Muscle of back (tissue), 11 donors: ENCODE measurements around the gene ZFYVE26. TPM values are rescaled to one million over a fixed set of nuclear protein-coding genes. Genes with fewer than 3 reads are reported as not detected.
"Not testable (repeated sequence)": the region's sequence is repeated elsewhere in the genome, so short reads cannot be mapped to it uniquely, and the experiment has no call there.

Experiments used
- DNase-seq, 3 donors: peaks; one replicate each; pipeline versions ENCODE4 v3.0.0 to v3.0.0-alpha.2; 2013
- polyA plus RNA-seq, 10 donors: library from polyadenylated mRNA; unstranded; fragments of 120-200 nt; gene quantifications; one replicate each; pipeline ENCODE4 v1.2.1, GENCODE V29; 2013; ENCODE audit not compliant: insufficient read length in 10 of 10

Gene ZFYVE26
- polyA plus RNA-seq, 10 donors: 9.3 to 16.5 (median 12.3) TPM

DNA sequence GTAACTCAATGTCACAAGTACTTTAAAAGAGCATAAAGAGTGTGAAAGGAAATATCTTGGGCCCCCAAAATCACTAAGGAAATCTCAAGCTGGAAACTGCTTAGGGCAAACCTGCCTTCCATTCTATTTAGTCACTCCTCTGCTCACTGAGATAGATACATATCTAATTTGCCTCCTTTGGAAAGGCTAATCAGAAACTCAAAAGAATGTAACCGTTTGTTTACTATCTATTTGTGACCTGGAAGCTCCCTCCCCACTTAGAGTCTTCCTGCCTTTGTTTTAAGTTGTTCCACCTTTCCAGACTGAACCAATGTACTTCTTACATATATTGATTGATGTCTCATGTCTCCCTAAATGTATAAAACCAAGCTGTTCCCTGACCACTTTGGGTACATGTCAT lies 106.6 kb downstream of the ZFYVE26 start:
- DNase-seq: not testable (repeated sequence)

DNA sequence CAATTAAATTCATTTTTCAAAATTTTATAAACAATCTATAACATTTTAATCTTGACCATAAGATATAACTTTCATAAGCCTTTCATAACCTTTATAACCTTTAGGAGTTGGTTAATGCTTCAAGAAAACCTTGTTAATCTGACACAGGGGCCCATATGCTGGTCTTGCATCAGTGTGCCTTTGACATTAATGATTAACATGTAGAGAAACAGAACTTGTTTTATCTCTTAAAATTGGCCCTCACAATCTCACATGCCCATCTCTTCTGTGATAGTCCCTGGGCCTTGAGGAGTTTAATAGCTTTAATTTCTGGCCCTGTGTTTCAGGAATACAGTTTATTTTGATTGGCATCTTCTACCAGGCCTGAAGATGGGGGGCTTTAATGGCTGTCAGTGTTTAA lies 107.0 kb downstream of the ZFYVE26 start:
- not testable (repeated sequence) for DNase-seq

DNA sequence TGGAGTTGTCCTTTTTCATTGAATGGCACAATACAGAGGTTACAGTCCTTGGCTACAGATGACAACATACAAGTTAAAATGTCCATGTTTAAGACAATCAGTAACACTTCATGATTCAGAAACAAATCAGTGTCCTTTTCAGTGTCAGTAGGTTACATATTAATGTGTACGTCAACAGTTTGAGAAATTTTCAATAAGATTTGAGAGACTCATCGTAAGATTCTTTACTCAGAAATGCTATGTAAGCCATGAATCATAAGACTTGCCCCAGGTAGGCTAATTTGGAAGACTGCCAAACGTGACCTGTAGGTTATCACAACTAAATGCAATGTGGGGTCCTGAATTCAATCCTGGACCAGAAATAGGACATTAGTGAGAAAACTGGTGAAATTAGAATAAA lies 111.2 kb downstream of the ZFYVE26 start:
- no peak for DNase-seq

DNA sequence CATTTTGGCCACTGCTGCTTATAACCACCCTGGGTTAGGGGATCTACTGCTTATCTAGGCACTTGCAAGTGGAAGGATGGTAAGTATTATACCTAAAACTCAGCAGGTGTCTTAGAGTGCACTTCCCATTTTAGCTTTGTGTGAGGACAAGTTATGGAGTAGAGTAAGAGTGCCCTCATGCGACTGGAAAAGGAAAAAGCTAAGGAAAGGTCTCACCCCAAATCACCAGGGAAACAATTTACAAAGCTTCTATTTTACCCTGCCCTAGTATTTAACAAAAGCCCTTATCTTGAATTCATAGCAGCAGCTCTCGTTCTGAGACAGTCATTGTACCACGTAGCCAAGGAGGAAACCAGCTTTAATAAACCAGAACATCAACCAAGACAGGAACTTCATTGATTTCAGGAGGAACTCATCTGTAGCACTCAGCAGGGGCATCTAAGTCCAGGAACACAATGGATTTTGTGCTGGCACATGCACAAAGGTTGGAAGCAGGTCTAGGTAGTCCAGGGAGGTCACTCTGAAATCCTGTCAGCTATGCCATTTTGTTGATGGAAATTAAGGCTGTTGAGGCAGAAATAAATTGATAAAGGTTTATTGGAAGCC lies 111.8 kb downstream of the ZFYVE26 start:
- peak; percentile 35 to 69 (median 56) for DNase-seq

DNA sequence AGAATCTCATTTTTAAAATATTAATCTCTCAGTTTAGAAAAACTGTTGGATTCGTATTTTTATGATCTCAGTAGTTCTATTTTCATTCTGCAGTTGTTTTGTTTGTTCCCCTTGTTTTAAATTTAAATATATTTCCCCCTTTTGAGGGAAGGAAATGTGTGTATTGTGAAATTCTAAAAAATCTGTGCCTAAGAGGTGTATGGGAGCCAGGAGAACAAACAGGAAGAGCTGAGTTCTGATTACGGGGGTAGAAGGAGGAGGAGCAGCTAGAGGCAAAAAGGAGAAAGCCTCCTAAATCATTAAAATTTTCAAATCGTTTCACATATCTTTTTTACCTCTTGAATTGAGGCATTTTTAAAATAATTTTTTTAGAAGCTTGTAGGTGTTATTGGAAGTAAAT lies 112.4 kb downstream of the ZFYVE26 start:
- DNase-seq: no peak

DNA sequence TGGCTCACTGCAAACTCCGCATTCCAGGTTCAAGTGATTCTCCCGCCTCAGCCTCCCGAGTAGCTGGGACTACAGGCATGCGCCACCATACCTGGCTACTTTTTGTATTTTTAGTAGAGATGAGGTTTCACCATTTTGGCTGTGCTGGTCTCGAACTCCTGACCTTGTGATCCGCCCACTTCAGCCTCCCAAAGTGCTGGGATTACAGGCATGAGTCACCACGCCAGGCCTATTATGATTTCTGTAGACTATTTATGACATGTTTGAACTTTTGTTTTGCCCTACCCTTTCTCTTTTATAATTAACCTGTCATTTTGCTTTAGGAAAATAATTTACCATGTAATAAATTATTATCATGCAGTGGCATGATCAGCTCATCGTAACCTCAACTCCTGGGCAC lies 114.9 kb downstream of the ZFYVE26 start, which contains the start of gene RDH12:
TSS of gene RDH12 (plus strand) at position 395 of the 400 bp plus-strand sequence. CDS start 20,757 bp downstream, outside the sequence.
- not testable (repeated sequence) for DNase-seq

DNA sequence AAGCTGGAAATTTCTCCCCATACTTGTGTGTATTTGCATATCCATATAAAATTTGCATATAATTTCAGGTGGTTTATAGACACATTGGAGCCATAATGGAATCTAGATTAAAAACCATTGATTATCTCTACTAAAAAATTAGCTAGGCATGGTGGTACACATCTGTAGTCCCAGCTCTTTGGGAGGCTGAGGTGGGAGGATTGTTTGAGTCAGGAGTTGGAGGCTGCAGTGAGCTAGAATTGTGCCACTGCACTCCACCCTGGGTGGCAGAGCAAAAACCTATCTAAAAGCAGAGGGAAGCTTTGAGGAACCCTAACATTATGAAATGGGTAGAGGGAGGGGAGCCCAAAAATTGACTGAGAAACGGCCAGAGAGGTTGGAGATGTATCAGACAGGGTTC lies 118.2 kb downstream of the ZFYVE26 start:
- DNase-seq: no peak

DNA sequence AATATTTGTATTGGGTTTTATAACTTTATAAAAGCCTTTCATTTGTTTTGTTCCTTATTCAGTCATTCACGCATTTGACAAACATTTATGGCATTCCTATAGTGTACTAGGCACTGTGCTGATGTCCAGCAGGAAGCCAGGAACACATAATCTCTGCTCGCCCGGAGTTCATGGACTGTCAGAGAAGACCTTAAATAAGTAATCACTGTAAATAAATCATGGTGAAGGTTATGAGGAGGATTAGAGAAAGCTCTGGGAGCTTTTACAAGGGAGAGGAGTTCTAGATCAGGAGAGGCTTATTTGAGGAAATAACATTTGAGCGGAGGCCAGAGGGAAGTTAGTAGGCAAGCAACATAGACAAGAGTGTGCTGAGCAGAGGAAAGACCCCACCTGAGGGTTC lies 119.4 kb downstream of the ZFYVE26 start:
- no peak for DNase-seq

Other genes starting within 250 kb of the ZFYVE26 start
- gene PIGH, start 216.3 kb downstream of the ZFYVE26 start, polyA plus RNA-seq: 10 to 100 TPM; 11.7 to 18.1 (median 14.8) TPM
- gene ARG2, start 196.7 kb downstream of the ZFYVE26 start, polyA plus RNA-seq: 1 to 10 TPM; 1.0 to 2.8 (median 2.0) TPM
- 10 to 100 TPM; 75.6 to 95.5 (median 82.8) TPM for gene VTI1B, start 142.0 kb downstream of the ZFYVE26 start, polyA plus RNA-seq
- 10 to 100 TPM; 38.2 to 51.0 (median 45.1) TPM for gene RDH11, start 120.8 kb downstream of the ZFYVE26 start, polyA plus RNA-seq
- 1 to 10 TPM in 1 of 10 donors, under 1 TPM in 9; 0.31 to 1.5 (median 0.57) TPM for gene RDH12, start 114.7 kb downstream of the ZFYVE26 start, polyA plus RNA-seq
- gene RAD51B, start 3.2 kb upstream of the ZFYVE26 start, polyA plus RNA-seq: 10 to 100 TPM in 1 of 10 donors, 1 to 10 TPM in 9; 5.3 to 10.7 (median 7.5) TPM